GM23338 (cell line): ENCODE measurements around the gene RPTOR. TPM values are rescaled to one million over a fixed set of nuclear protein-coding genes. Genes with fewer than 3 reads are reported as not detected.

Source experiments
- ATAC-seq: fragments of 200-7000 bp; cut with Tn5 transposase; 3 replicates; pipeline ENCODE4 v1.9.1; 2020
- DNase-seq: peaks from one replicate; pipeline ENCODE4 v3.0.0-alpha.2; 2015; ENCODE audit warnings: low spot score
- H2AFZ ChIP-seq: fragments of 200-600 bp; sonication (generic); 2 replicates; pipeline ENCODE4 v1.8.0; 2016; ENCODE audit warnings: antibody characterized with exemption, mild to moderate bottlenecking, moderate library complexity
- H3F3A ChIP-seq: fragments of 200-600 bp; sonication (generic); replicated peaks from 2 replicates; pipeline ENCODE4 v1.8.0; 2017; ENCODE audit warnings: antibody characterized with exemption, mixed run types, low read depth
- H3K27ac ChIP-seq: fragments of 200-600 bp; sonication (generic); 2 replicates; pipeline ENCODE4 v1.6.1; 2016; ENCODE audit warnings: low read depth
- H3K27me3 ChIP-seq: fragments of 200-600 bp; sonication (generic); 2 replicates; pipeline ENCODE4 v1.8.0; 2016; ENCODE audit warnings: mild to moderate bottlenecking, mixed run types, moderate library complexity; ENCODE audit not compliant: insufficient read depth
- H3K36me3 ChIP-seq: fragments of 200-600 bp; sonication (generic); 2 replicates; pipeline ENCODE4 v1.8.0; 2016; ENCODE audit warnings: mild to moderate bottlenecking; ENCODE audit not compliant: insufficient read depth
- H3K4me1 ChIP-seq: fragments of 200-600 bp; sonication (generic); 2 replicates; pipeline ENCODE4 v1.8.0; 2016; ENCODE audit warnings: mild to moderate bottlenecking, moderate library complexity; ENCODE audit not compliant: insufficient read depth
- H3K4me2 ChIP-seq: fragments of 200-600 bp; sonication (generic); 2 replicates; pipeline ENCODE4 v1.7.1; 2017; ENCODE audit warnings: mixed run types
- H3K4me3 ChIP-seq: fragments of 200-600 bp; sonication (generic); 2 replicates; pipeline ENCODE4 v1.6.1; 2016; ENCODE audit warnings: mixed run types
- H3K79me2 ChIP-seq: fragments of 200-600 bp; sonication (generic); replicated peaks from 2 replicates; pipeline ENCODE4 v1.8.0; 2017; ENCODE audit warnings: mild to moderate bottlenecking; ENCODE audit not compliant: insufficient read depth
- H3K9me2 ChIP-seq: fragments of 200-600 bp; sonication (generic); 2 replicates; pipeline ENCODE4 v1.8.0; 2017; ENCODE audit not compliant: insufficient read depth
- H4K20me1 ChIP-seq: fragments of 200-600 bp; sonication (generic); replicated peaks from 2 replicates; pipeline ENCODE4 v1.8.0; 2017; ENCODE audit warnings: mild to moderate bottlenecking; ENCODE audit not compliant: insufficient read depth
- H3K27ac Mint-ChIP-seq: 2 replicates; pipeline ENCODE4 v1.8.0; 2020; ENCODE audit warnings: inconsistent platforms, mild to moderate bottlenecking, moderate library complexity, mixed read lengths
- H3K27me3 Mint-ChIP-seq: 3 replicates; pipeline ENCODE4 v1.8.0; 2022; ENCODE audit warnings: low read depth, mild to moderate bottlenecking, moderate library complexity, mixed read lengths, inconsistent platforms; ENCODE audit not compliant: insufficient read depth, poor library complexity
- H3K36me3 Mint-ChIP-seq: 3 replicates; pipeline ENCODE4 v1.8.0; 2021; ENCODE audit warnings: low read depth, mild to moderate bottlenecking, inconsistent platforms, moderate library complexity, mixed read lengths
- H3K4me1 Mint-ChIP-seq: 3 replicates; pipeline ENCODE4 v1.8.0; 2020; ENCODE audit warnings: mild to moderate bottlenecking, inconsistent platforms, mixed read lengths
- H3K4me3 Mint-ChIP-seq: 3 replicates; pipeline ENCODE4 v1.8.0; 2021; ENCODE audit warnings: moderate library complexity, mild to moderate bottlenecking, inconsistent platforms, mixed read lengths
- H3K9me3 Mint-ChIP-seq: 3 replicates; pipeline ENCODE4 v1.8.0; 2020; ENCODE audit warnings: moderate library complexity, mild to moderate bottlenecking, inconsistent platforms, mixed read lengths
- CTCF ChIP-seq, 2 experiments: fragments of 200-600 bp in 1 of 2; sonication (generic) in 1 of 2; conservative IDR thresholded peaks; 2 replicates each; pipeline versions ENCODE4 v1.5.1 to v1.6.1; 2016 to 2017; ENCODE audit warnings: antibody characterized with exemption in 2 of 2, low read depth in 2 of 2, mild to moderate bottlenecking in 2 of 2, moderate library complexity in 1 of 2
- ETS1 ChIP-seq: IDR thresholded peaks from 2 replicates; pipeline ENCODE4 v1.6.1; 2016; ENCODE audit warnings: antibody characterized with exemption
- EZH2 ChIP-seq: fragments of 200-600 bp; sonication (generic); IDR thresholded peaks from one replicate; pipeline ENCODE4 v1.8.0; 2017; ENCODE audit warnings: antibody characterized with exemption, mild to moderate bottlenecking, low read depth; ENCODE audit not compliant: unreplicated experiment
- EZH2phosphoT487 ChIP-seq: fragments of 200-600 bp; sonication (generic); IDR thresholded peaks from one replicate; pipeline ENCODE4 v1.8.1; 2018; ENCODE audit warnings: antibody characterized with exemption; ENCODE audit not compliant: unreplicated experiment
- NANOG ChIP-seq: IDR thresholded peaks from 2 replicates; pipeline ENCODE4 v1.6.1; 2016; ENCODE audit warnings: antibody characterized with exemption, borderline replicate concordance
- POLR2AphosphoS5 ChIP-seq: IDR thresholded peaks from 2 replicates; pipeline ENCODE4 v1.6.1; 2016; ENCODE audit warnings: antibody characterized with exemption, low read depth
- REST ChIP-seq: IDR thresholded peaks from one replicate; pipeline ENCODE4 v1.6.1; 2018; ENCODE audit warnings: antibody characterized with exemption; ENCODE audit not compliant: unreplicated experiment
- STAT1 ChIP-seq: IDR thresholded peaks from one replicate; pipeline ENCODE4 v1.6.1; 2016; ENCODE audit warnings: antibody characterized with exemption; ENCODE audit not compliant: unreplicated experiment
- ZNF114 ChIP-seq: fragments of 250-450 bp; sonication (Bioruptor Pico); IDR thresholded peaks from 2 replicates; pipeline ENCODE4 v1.5.0; 2020; ENCODE audit warnings: mild to moderate bottlenecking, moderate library complexity
- ZNF331 ChIP-seq: fragments of 250-450 bp; sonication (Bioruptor Pico); IDR thresholded peaks from 2 replicates; pipeline ENCODE4 v1.5.0; 2020; ENCODE audit warnings: low read depth, mild to moderate bottlenecking, moderate library complexity
- polyA plus RNA-seq: library from polyadenylated mRNA; unstranded; fragments of >200 nt; fragmentation: Nextera tagmentation; extraction: Ambion mirVana; gene quantifications from 2 replicates; pipeline ENCODE4 v1.2.1, GENCODE V29; 2016
- total RNA-seq: library from RNA; depleted of rRNA; stranded (reverse); fragments of >200 nt; shearing (Covaris generic); gene quantifications from 2 replicates; pipeline ENCODE4 v1.2.3, GENCODE V29; 2014

RPTOR gene
- total and polyA plus RNA-seq, 2 experiments from 2014 or later, result 9.5 to 38.0 TPM

- peaks cover 8% of the 10 kb centered on the region; the same call in 2 of the 3 replicates for H3K36me3 Mint-ChIP-seq
- no peaks in the 10 kb centered on the region for H3K9me3 Mint-ChIP-seq
- no peak overlapping the region for H3K4me3 ChIP-seq
- H3K27me3 ChIP-seq, result no peaks in the 10 kb centered on the region
- H3K9me2 ChIP-seq, result no peaks in the 10 kb centered on the region
- no peak for ATAC-seq
- no peak overlapping the region for H3K4me3 Mint-ChIP-seq
- H3K36me3 ChIP-seq, result no peaks in the 10 kb centered on the region; the same call in 1 of the 2 replicates
- peaks cover 22% of the 10 kb centered on the region for H3K4me1 Mint-ChIP-seq
- no peak for DNase-seq
- no peak overlapping the region for H3K4me2 ChIP-seq
- no peaks in the 10 kb centered on the region for H3F3A ChIP-seq
- no peaks in the 10 kb centered on the region for H3K4me1 ChIP-seq
- H3K79me2 ChIP-seq, result 0 out of 2 replicates have a peak, but pooled peaks cover 2% of the 10 kb centered on the region
- no peak overlapping the region for H3K27ac Mint-ChIP-seq
- H4K20me1 ChIP-seq, result peaks cover 7% of the 10 kb centered on the region; the same call in 1 of the 2 replicates
- H3K27ac ChIP-seq, result no peak overlapping the region; the same call in 1 of the 2 replicates
- peaks cover 2% of the 10 kb centered on the region for H3K27me3 Mint-ChIP-seq
- no peak overlapping the region for H2AFZ ChIP-seq
- TF ChIP-seq CTCF (conservative IDR thresholded peaks at IDR 0.05; ENCODE audit: low read depth in 2 of 2) (no peak), NANOG (no peak), REST (no peak), ZNF114 (CRISPR knock-in tag) (no peak), POLR2AphosphoS5 (no peak), ZNF331 (no peak), STAT1 (no peak), EZH2phosphoT487 (no peak), EZH2 (no peak), ETS1 (no peak)
Measured at GRCh38 chr17:80791758-80792284, 247.2 kb downstream of the RPTOR start.
